Loucy (cell line): Measurements from ENCODE around the gene MCOLN2.
"Not testable (repeated sequence)": the region's sequence is repeated elsewhere in the genome, so short reads cannot be mapped to it uniquely, and the experiment has no call there.

Source experiments
- H2AFZ ChIP-seq: fragments of 200-600 bp; sonication (generic); 2 replicates; pipeline ENCODE4 v1.6.0; 2016; ENCODE audit warnings: antibody characterized with exemption, mild to moderate bottlenecking, low read length, moderate library complexity
- H3F3A ChIP-seq: fragments of 200-600 bp; 2 replicates; pipeline ENCODE4 v1.6.0; 2016; ENCODE audit warnings: antibody characterized with exemption, low read depth, mild to moderate bottlenecking
- H3K27me3 ChIP-seq: fragments of 200-600 bp; sonication (generic); 2 replicates; pipeline ENCODE4 v1.6.1; 2014; ENCODE audit warnings: low read length, mild to moderate bottlenecking; ENCODE audit not compliant: insufficient read depth, poor library complexity, severe bottlenecking
- H3K36me3 ChIP-seq: fragments of 200-600 bp; sonication (generic); 2 replicates; pipeline ENCODE4 v1.6.1; 2016; ENCODE audit warnings: low read length; ENCODE audit not compliant: insufficient read depth
- H3K4me1 ChIP-seq: fragments of 200-600 bp; sonication (generic); 2 replicates; pipeline ENCODE4 v1.5.1; 2014; ENCODE audit warnings: low read length, mild to moderate bottlenecking; ENCODE audit not compliant: insufficient read depth, poor library complexity, severe bottlenecking
- H3K4me2 ChIP-seq: fragments of 200-600 bp; sonication (generic); 2 replicates; pipeline ENCODE4 v1.6.0; 2014; ENCODE audit warnings: antibody characterized with exemption, low read length, low read depth, mild to moderate bottlenecking; ENCODE audit not compliant: poor library complexity, severe bottlenecking
- H3K4me3 ChIP-seq: fragments of 200-600 bp; sonication (generic); 2 replicates; pipeline ENCODE4 v1.5.1; 2014; ENCODE audit warnings: low read length, mild to moderate bottlenecking, mixed read lengths; ENCODE audit not compliant: poor library complexity, severe bottlenecking
- H3K79me2 ChIP-seq: fragments of 200-600 bp; sonication (generic); 2 replicates; pipeline ENCODE4 v1.6.1; 2014; ENCODE audit warnings: low read length; ENCODE audit not compliant: insufficient read depth
- H3K9ac ChIP-seq: fragments of 200-600 bp; sonication (generic); 2 replicates; pipeline ENCODE4 v1.6.0; 2014; ENCODE audit warnings: mild to moderate bottlenecking, low read depth, low read length, moderate library complexity; ENCODE audit not compliant: poor library complexity, severe bottlenecking
- H3K9me2 ChIP-seq: fragments of 200-600 bp; sonication (generic); replicated peaks from 2 replicates; pipeline ENCODE4 v1.6.1; 2016; ENCODE audit warnings: low read depth, low read length, mixed read lengths
- H3K9me3 ChIP-seq: fragments of 200-600 bp; sonication (generic); 2 replicates; pipeline ENCODE4 v1.6.1; 2014; ENCODE audit warnings: mild to moderate bottlenecking, antibody characterized with exemption, low read length, low read depth; ENCODE audit not compliant: insufficient read depth
- H4K20me1 ChIP-seq: fragments of 200-600 bp; sonication (generic); 2 replicates; pipeline ENCODE4 v1.6.0; 2014; ENCODE audit warnings: antibody characterized with exemption, low read length, mild to moderate bottlenecking; ENCODE audit not compliant: insufficient read depth, poor library complexity, severe bottlenecking
- EZH2phosphoT487 ChIP-seq: fragments of 200-600 bp; IDR thresholded peaks from 2 replicates; pipeline ENCODE4 v1.6.1; 2018; ENCODE audit warnings: antibody characterized with exemption, mild to moderate bottlenecking, moderate library complexity, borderline replicate concordance
- TF ChIP-seq, protein P1 (sequence below): fragments of 200-600 bp; sonication (generic); conservative IDR thresholded peaks from 2 replicates; pipeline ENCODE4 v1.5.1; 2014; ENCODE audit warnings: mild to moderate bottlenecking, antibody characterized with exemption, low read length

The MCOLN2 gene

DNA sequence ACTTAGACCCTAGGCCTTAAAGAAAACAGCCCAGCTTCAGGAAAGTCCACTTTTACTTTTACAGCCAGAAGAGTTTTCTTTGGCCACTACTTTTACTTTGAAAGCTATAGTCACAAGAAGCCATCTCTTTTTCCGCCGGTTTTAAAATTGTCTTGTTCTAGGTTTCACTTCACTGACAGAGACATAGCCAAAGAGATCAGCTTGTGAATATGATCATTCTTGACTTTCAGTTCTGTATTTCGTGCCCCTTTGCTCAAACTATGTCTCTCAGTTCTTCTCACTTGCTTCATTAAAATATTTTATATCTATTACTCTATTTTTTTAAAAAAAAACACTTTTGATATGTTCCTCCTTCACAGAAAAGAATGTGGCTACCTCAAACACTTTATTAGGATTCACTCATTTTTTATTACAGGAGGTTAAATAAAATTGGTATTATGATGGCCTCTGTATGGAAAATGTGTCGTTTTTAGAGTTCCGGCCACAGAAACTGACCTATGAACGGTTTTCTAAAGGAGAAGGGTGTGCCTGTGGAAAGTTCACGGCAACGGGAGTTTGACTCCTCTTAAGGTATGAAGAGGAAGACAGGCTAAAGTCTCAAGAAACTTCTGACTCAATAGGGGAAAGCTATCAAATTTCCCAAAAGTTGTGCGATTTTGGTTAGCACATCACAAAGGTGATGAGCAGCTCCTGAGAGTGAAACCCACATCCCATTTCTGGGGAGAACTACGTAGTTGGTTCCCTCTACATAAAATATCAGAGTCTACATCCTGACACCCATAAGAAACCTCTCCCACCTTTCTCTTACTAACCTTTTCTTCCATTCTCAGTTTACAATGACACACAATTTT lies 1.2 kb downstream of the MCOLN2 start:
- Histone ChIP-seq H3K4me2 (no peak overlapping the region), H3K36me3 (no peaks in the 10 kb centered on the region), H4K20me1 (no peaks in the 10 kb centered on the region), H3K27me3 (no peaks in the 10 kb centered on the region), H3K4me1 (no peaks in the 10 kb centered on the region), H2AFZ (no peak overlapping the region), H3K4me3 (no peak overlapping the region), H3K9me2 (no peaks in the 10 kb centered on the region), H3K79me2 (no peaks in the 10 kb centered on the region), H3K9me3 (no peaks in the 10 kb centered on the region), H3K9ac (no peak overlapping the region), H3F3A (no peaks in the 10 kb centered on the region)
- TF ChIP-seq, protein P1, sequence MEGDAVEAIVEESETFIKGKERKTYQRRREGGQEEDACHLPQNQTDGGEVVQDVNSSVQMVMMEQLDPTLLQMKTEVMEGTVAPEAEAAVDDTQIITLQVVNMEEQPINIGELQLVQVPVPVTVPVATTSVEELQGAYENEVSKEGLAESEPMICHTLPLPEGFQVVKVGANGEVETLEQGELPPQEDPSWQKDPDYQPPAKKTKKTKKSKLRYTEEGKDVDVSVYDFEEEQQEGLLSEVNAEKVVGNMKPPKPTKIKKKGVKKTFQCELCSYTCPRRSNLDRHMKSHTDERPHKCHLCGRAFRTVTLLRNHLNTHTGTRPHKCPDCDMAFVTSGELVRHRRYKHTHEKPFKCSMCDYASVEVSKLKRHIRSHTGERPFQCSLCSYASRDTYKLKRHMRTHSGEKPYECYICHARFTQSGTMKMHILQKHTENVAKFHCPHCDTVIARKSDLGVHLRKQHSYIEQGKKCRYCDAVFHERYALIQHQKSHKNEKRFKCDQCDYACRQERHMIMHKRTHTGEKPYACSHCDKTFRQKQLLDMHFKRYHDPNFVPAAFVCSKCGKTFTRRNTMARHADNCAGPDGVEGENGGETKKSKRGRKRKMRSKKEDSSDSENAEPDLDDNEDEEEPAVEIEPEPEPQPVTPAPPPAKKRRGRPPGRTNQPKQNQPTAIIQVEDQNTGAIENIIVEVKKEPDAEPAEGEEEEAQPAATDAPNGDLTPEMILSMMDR, result no peak
- no peak for TF ChIP-seq EZH2phosphoT487

- TF ChIP-seq EZH2phosphoT487, result no peak
- TF ChIP-seq, protein P1, result no peak
- H4K20me1 ChIP-seq, result no peaks in the 10 kb centered on the region
- no peaks in the 10 kb centered on the region for H3K36me3 ChIP-seq
- no peak overlapping the region for H3K9ac ChIP-seq
- no peak overlapping the region for H3K4me2 ChIP-seq
- H3K27me3 ChIP-seq, result no peaks in the 10 kb centered on the region
- H3F3A ChIP-seq, result no peaks in the 10 kb centered on the region
- peaks cover 9% of the 10 kb centered on the region for H3K4me1 ChIP-seq
- no peak overlapping the region for H3K4me3 ChIP-seq
- no peaks in the 10 kb centered on the region for H3K9me3 ChIP-seq
- no peak overlapping the region for H2AFZ ChIP-seq
- no peaks in the 10 kb centered on the region for H3K9me2 ChIP-seq
- no peaks in the 10 kb centered on the region for H3K79me2 ChIP-seq
These were observed 5.6 kb downstream of the MCOLN2 start for GRCh38 chr1:84991097-84991920.

GRCh38 chr1:84988588-84988987 lies 8.3 kb downstream of the MCOLN2 start:
- H2AFZ ChIP-seq, result peak overlapping the region; percentile 82
- no peaks in the 10 kb centered on the region for H4K20me1 ChIP-seq
- H3K79me2 ChIP-seq, result no peaks in the 10 kb centered on the region
- H3K36me3 ChIP-seq, result no peaks in the 10 kb centered on the region
- H3K9me2 ChIP-seq, result no peaks in the 10 kb centered on the region
- H3K4me3 ChIP-seq, result no peak overlapping the region
- H3K9ac ChIP-seq, result no peak overlapping the region
- H3K4me2 ChIP-seq, result peak overlapping the region; percentile 40
- no peaks in the 10 kb centered on the region for H3F3A ChIP-seq
- TF ChIP-seq, protein P1, result no peak
- TF ChIP-seq EZH2phosphoT487, result no peak
- H3K9me3 ChIP-seq, result no peaks in the 10 kb centered on the region
- H3K27me3 ChIP-seq, result no peaks in the 10 kb centered on the region
- peaks cover 9% of the 10 kb centered on the region for H3K4me1 ChIP-seq

DNA sequence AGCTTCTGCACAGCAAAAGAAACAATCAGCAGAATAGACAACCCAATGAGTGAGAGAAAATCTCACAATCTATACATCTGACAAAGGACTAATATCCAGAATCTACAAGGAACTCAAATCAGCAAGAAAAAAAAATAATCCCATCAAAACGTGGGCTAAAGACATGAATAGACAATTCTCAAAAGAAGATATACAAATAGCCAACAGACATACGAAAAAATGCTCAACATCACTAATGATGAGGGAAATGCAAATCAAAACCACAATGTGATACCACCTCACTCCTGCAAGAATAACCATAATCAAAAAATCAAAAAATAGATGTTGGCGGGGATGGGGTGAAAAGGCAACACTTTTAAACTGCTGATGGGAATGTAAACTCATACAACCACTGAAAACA lies 10.4 kb downstream of the MCOLN2 start:
- not testable (repeated sequence) for H3K4me1 ChIP-seq, H3K4me3 ChIP-seq, H3K9me3 ChIP-seq, H3K9ac ChIP-seq, H4K20me1 ChIP-seq, H3K79me2 ChIP-seq, H3K9me2 ChIP-seq, H3K27me3 ChIP-seq, H3K4me2 ChIP-seq, H3F3A ChIP-seq, H2AFZ ChIP-seq, H3K36me3 ChIP-seq
